PC-3 (cell line): Measurements from ENCODE around the gene FOXP1. TPM values are rescaled to one million over a fixed set of nuclear protein-coding genes. Genes with fewer than 3 reads are reported as not detected.

ENCODE experiments used
- ATAC-seq: fragments of 200-7000 bp; cut with Tn5 transposase; 2 replicates; pipeline ENCODE4 v1.9.1; 2020; ENCODE audit warnings: mild to moderate bottlenecking, moderate library complexity
- BruUV-seq: library from RNA; stranded (reverse); fragments of 400-500 nt; replicated peaks from 2 replicates; lab custom pipeline; 2021; lab: Mats Ljungman, UMichigan
- CTCF ChIA-PET: fragments of 300-600 bp; sonication (Branson Sonifier 250); formaldehyde crosslinking; loops from one replicate; lab custom pipeline; 2022; ENCODE audit warnings: antibody characterized with exemption; lab: Charles Lee
- POLR2A ChIA-PET: fragments of 300-600 bp; sonication (Branson Sonifier 250); formaldehyde crosslinking; loops from one replicate; lab custom pipeline; 2022; ENCODE audit warnings: antibody characterized with exemption; ENCODE audit not compliant: unreplicated experiment; lab: Charles Lee
- DNase-seq: peaks from one replicate; pipeline ENCODE4 v3.0.0-alpha.2; 2015
- H2AFZ ChIP-seq: fragments of 300-600 bp; sonication (generic); 2 replicates; pipeline ENCODE4 v1.6.0; 2016; ENCODE audit warnings: antibody characterized with exemption, low read length
- H3F3A ChIP-seq: fragments of 300-600 bp; sonication (generic); one replicate; pipeline ENCODE4 v1.6.0; 2017; ENCODE audit warnings: antibody characterized with exemption, low read length, control low read depth, mild to moderate bottlenecking; ENCODE audit not compliant: unreplicated experiment
- H3K27ac ChIP-seq: fragments of 300-600 bp; sonication (generic); 2 replicates; pipeline ENCODE4 v1.5.1; 2016; ENCODE audit warnings: mild to moderate bottlenecking, low read length
- H3K27me3 ChIP-seq: fragments of 300-600 bp; sonication (generic); 2 replicates; pipeline ENCODE4 v1.6.1; 2016; ENCODE audit warnings: low read length, mixed read lengths
- H3K36me3 ChIP-seq: fragments of 300-600 bp; sonication (generic); 2 replicates; pipeline ENCODE4 v1.6.1; 2016; ENCODE audit warnings: low read depth, mixed run types, low read length, mixed read lengths
- H3K4me1 ChIP-seq: fragments of 300-600 bp; sonication (generic); 2 replicates; pipeline ENCODE4 v1.5.1; 2016; ENCODE audit warnings: low read length; ENCODE audit not compliant: insufficient read depth
- H3K4me2 ChIP-seq: fragments of 300-600 bp; sonication (generic); 2 replicates; pipeline ENCODE4 v1.6.0; 2016; ENCODE audit warnings: low read length
- H3K4me3 ChIP-seq: fragments of 300-600 bp; sonication (generic); 2 replicates; pipeline ENCODE4 v1.5.1; 2016; ENCODE audit warnings: mild to moderate bottlenecking, low read length, mixed read lengths
- H3K79me2 ChIP-seq: fragments of 300-600 bp; sonication (generic); 2 replicates; pipeline ENCODE4 v1.6.1; 2017; ENCODE audit warnings: low read length, mixed read lengths
- H3K9ac ChIP-seq: fragments of 300-600 bp; sonication (generic); 2 replicates; pipeline ENCODE4 v1.6.0; 2016; ENCODE audit warnings: mild to moderate bottlenecking, low read length
- H3K9me2 ChIP-seq: fragments of 300-600 bp; sonication (generic); replicated peaks from 2 replicates; pipeline ENCODE4 v1.6.1; 2016; ENCODE audit warnings: mixed run types, low read length, mixed read lengths
- H3K9me3 ChIP-seq: fragments of 300-600 bp; sonication (generic); 2 replicates; pipeline ENCODE4 v1.6.1; 2016; ENCODE audit warnings: low read length, mixed read lengths
- H4K20me1 ChIP-seq: fragments of 300-600 bp; sonication (generic); 2 replicates; pipeline ENCODE4 v1.6.1; 2016; ENCODE audit warnings: low read length, mixed read lengths
- CTCF ChIP-seq: fragments of 300-600 bp; sonication (generic); conservative IDR thresholded peaks from 2 replicates; pipeline ENCODE4 v1.5.1; 2017; ENCODE audit warnings: antibody characterized with exemption, low read depth, mild to moderate bottlenecking, low read length
- EZH2 ChIP-seq: fragments of 300-600 bp; sonication (generic); IDR thresholded peaks from one replicate; pipeline ENCODE4 v1.6.1; 2017; ENCODE audit warnings: antibody characterized with exemption, mild to moderate bottlenecking, low read length; ENCODE audit not compliant: unreplicated experiment
- EZH2phosphoT487 ChIP-seq: fragments of 300-600 bp; sonication (generic); IDR thresholded peaks from 2 replicates; pipeline ENCODE4 v1.6.1; 2018; ENCODE audit warnings: mild to moderate bottlenecking, antibody characterized with exemption, low read length, borderline replicate concordance
- intact Hi-C: fragments of 100-400 bp; cut with micrococcal nuclease; formaldehyde crosslinking; loops from 2 replicates; pipeline ENCODE4 v1.9.0; 2023
- total RNA-seq: library from RNA; depleted of rRNA; stranded (reverse); fragments of >200 nt; gene quantifications from 2 replicates; pipeline ENCODE4 v1.2.3, GENCODE V29; 2014

FOXP1 gene
- total RNA-seq, 1 experiment from 2014 or later: 35.3 TPM

- POLR2A ChIA-PET: no interaction called here
- DNase-seq: peak; percentile 91
These were observed 139.3 kb downstream of the FOXP1 start for GRCh38 chr3:71444028-71444860.

GRCh38 chr3:71443332-71443731 is 140.2 kb downstream of the FOXP1 start:
- intact Hi-C loops: loop anchor here (10.0 kb wide), 1 partner anchor 339 kb away; no protein-coding TSS in a partner anchor
- no peak overlapping the region for H3K4me3 ChIP-seq
- no peaks in the 10 kb centered on the region for H3K9me2 ChIP-seq
- no peak overlapping the region for H3K4me2 ChIP-seq
- DNase-seq (no peak), ATAC-seq (no peak)
- H3K9me3 ChIP-seq: no peaks in the 10 kb centered on the region
- H2AFZ ChIP-seq: no peak overlapping the region
- no peak overlapping the region for H3K9ac ChIP-seq
- no peak overlapping the region for H3K27ac ChIP-seq
- TF ChIP-seq EZH2: no peak
- no peak for TF ChIP-seq EZH2phosphoT487
- TF ChIP-seq CTCF: no peak
- CTCF ChIA-PET: no interaction called here
- BruUV-seq: no TSS peak
- H4K20me1 ChIP-seq: no peaks in the 10 kb centered on the region
- POLR2A ChIA-PET: interaction anchor here (0.5 kb wide), 1 partner anchor 18 kb away, joined by 3 read pairs; no protein-coding TSS in a partner anchor
- H3K79me2 ChIP-seq: 0 out of 2 replicates have a peak, but pooled peaks cover 3% of the 10 kb centered on the region
- no peaks in the 10 kb centered on the region for H3K36me3 ChIP-seq
- peaks cover 22% of the 10 kb centered on the region for H3K4me1 ChIP-seq
- H3F3A ChIP-seq: no peaks in the 10 kb centered on the region
- H3K27me3 ChIP-seq: no peaks in the 10 kb centered on the region

More at GRCh38 chr3:71444028-71444860, 139.3 kb downstream of the FOXP1 start:
- peak overlapping the region; percentile 14; the same call in 1 of the 2 replicates for H3K4me3 ChIP-seq
- intact Hi-C loops: loop anchor here (1.0 to 10.0 kb wide), 4 partner anchors 19 to 339 kb away; no protein-coding TSS in a partner anchor
- H2AFZ ChIP-seq: peak overlapping the region; percentile 65
- peak overlapping the region; percentile 39 for H3K9ac ChIP-seq
- TF ChIP-seq CTCF (no peak), EZH2 (no peak), EZH2phosphoT487 (no peak)
- no peaks in the 10 kb centered on the region for H3K27me3 ChIP-seq
- no peaks in the 10 kb centered on the region for H3F3A ChIP-seq
- H3K79me2 ChIP-seq: 0 out of 2 replicates have a peak, but pooled peaks cover 3% of the 10 kb centered on the region
- no peaks in the 10 kb centered on the region for H4K20me1 ChIP-seq
- H3K27ac ChIP-seq: peak overlapping the region; percentile 82
- H3K4me2 ChIP-seq: peak overlapping the region; percentile 73
- H3K36me3 ChIP-seq: no peaks in the 10 kb centered on the region
- H3K9me2 ChIP-seq: no peaks in the 10 kb centered on the region
- H3K4me1 ChIP-seq: peaks cover 22% of the 10 kb centered on the region
- H3K9me3 ChIP-seq: no peaks in the 10 kb centered on the region
- CTCF ChIA-PET: no interaction called here
- BruUV-seq: TSS peak; percentile 25
- ATAC-seq: peak; percentile 89
